HepG2 (cell line): ENCODE results near the gene TMEM63B. TPM values are rescaled to one million over a fixed set of nuclear protein-coding genes. Genes with fewer than 3 reads are reported as not detected.

Experiments used
- HOXA5 ChIP-seq: sonication (generic); formaldehyde crosslinking; IDR thresholded peaks from 2 replicates; pipeline ENCODE4 v1.4.0; 2020; ENCODE audit warnings: missing genetic modification reagents
- MAFG ChIP-seq: sonication (generic); formaldehyde crosslinking; IDR thresholded peaks from 2 replicates; pipeline ENCODE4 v1.5.1; 2020; ENCODE audit warnings: mild to moderate bottlenecking, missing genetic modification reagents
- RXRB ChIP-seq: IDR thresholded peaks from 2 replicates; pipeline ENCODE4 v1.6.1; 2016; ENCODE audit warnings: borderline replicate concordance, missing genetic modification reagents, missing compliant biosample characterization
- TBX3 ChIP-seq: fragments of 450-650 bp; IDR thresholded peaks from 2 replicates; pipeline ENCODE4 v1.6.1; 2017; ENCODE audit warnings: antibody characterized with exemption, mild to moderate bottlenecking, inconsistent platforms, borderline replicate concordance
- TOE1 ChIP-seq: sonication (generic); formaldehyde crosslinking; IDR thresholded peaks from 2 replicates; pipeline ENCODE4 v1.4.0; 2020; ENCODE audit warnings: mild to moderate bottlenecking, missing genetic modification reagents
- U2AF1 ChIP-seq: fragments of 200-400 bp; formaldehyde crosslinking; optimal IDR thresholded peaks from 2 replicates; pipeline ENCODE3; 2017; ENCODE audit warnings: mild to moderate bottlenecking, low read depth, low read length
- ZFP41 ChIP-seq: sonication (generic); formaldehyde crosslinking; IDR thresholded peaks from 2 replicates; pipeline ENCODE4 v1.4.0; 2020; ENCODE audit warnings: mild to moderate bottlenecking, missing genetic modification reagents, borderline replicate concordance
- ZNF180 ChIP-seq: sonication (generic); formaldehyde crosslinking; IDR thresholded peaks from 2 replicates; pipeline ENCODE4 v1.4.0; 2020; ENCODE audit warnings: low read depth, missing genetic modification reagents, borderline replicate concordance
- ZNF224 ChIP-seq: sonication (generic); formaldehyde crosslinking; IDR thresholded peaks from 2 replicates; pipeline ENCODE4 v1.5.0; 2020; ENCODE audit warnings: mild to moderate bottlenecking, missing genetic modification reagents
- ZNF451 ChIP-seq: sonication (generic); formaldehyde crosslinking; IDR thresholded peaks from 2 replicates; pipeline ENCODE4 v1.5.0; 2020; ENCODE audit warnings: mild to moderate bottlenecking, missing genetic modification reagents
- ZNF512 ChIP-seq: sonication (generic); formaldehyde crosslinking; IDR thresholded peaks from 2 replicates; pipeline ENCODE4 v1.4.0; 2020; ENCODE audit warnings: mild to moderate bottlenecking, missing genetic modification reagents
- ZNF550 ChIP-seq: sonication (generic); formaldehyde crosslinking; IDR thresholded peaks from 2 replicates; pipeline ENCODE4 v1.4.0; 2020; ENCODE audit warnings: mild to moderate bottlenecking, missing genetic modification reagents, borderline replicate concordance
- ZNF567 ChIP-seq: sonication (generic); formaldehyde crosslinking; IDR thresholded peaks from 2 replicates; pipeline ENCODE4 v1.8.1; 2023; ENCODE audit warnings: mild to moderate bottlenecking, missing genetic modification reagents, borderline replicate concordance
- ZNF576 ChIP-seq: sonication (generic); formaldehyde crosslinking; IDR thresholded peaks from 2 replicates; pipeline ENCODE4 v1.4.0; 2020; ENCODE audit warnings: mild to moderate bottlenecking, missing genetic modification reagents
- ZNF782 ChIP-seq: sonication (generic); formaldehyde crosslinking; IDR thresholded peaks from 2 replicates; pipeline ENCODE4 v1.4.0; 2020; ENCODE audit warnings: missing genetic modification reagents, mild to moderate bottlenecking, borderline replicate concordance
- polyA plus RNA-seq, 8 experiments: library from polyadenylated mRNA; depleted of rRNA in 3 of 8; stranded (reverse) in 7 of 8; unstranded in 1 of 8; fragments of >200 nt; fragmentation: Illumina TruSeq in 4 of 8; extraction: Trizol in 4 of 8; gene quantifications; 2 replicates each; pipeline versions ENCODE4 v1.2.1 to v1.2.3, GENCODE V29; 2011 to 2016; ENCODE audit warnings: low read depth in 4 of 8, missing spikeins in 1 of 8, mixed read lengths in 1 of 8; ENCODE audit not compliant: insufficient read depth in 1 of 8
- total RNA-seq, 5 experiments: library from RNA; depleted of rRNA; stranded (reverse); fragments of >200 nt; fragmentation: Illumina TruSeq; extraction: Trizol; gene quantifications; 2 replicates each; pipeline ENCODE4 v1.2.3, GENCODE V29; 2016; ENCODE audit warnings: low read depth in 1 of 5
- TF ChIP-seq, protein P1 (sequence below): sonication (generic); formaldehyde crosslinking; IDR thresholded peaks from 2 replicates; pipeline ENCODE4 v1.5.0; 2020; ENCODE audit warnings: mild to moderate bottlenecking, low read depth, missing genetic modification reagents, borderline replicate concordance
- TF ChIP-seq, protein P2 (sequence below): sonication (generic); IDR thresholded peaks from 2 replicates; pipeline ENCODE4 v1.6.1; 2016; ENCODE audit warnings: low read depth, borderline replicate concordance
- TF ChIP-seq, protein P3 (sequence below): sonication (generic); formaldehyde crosslinking; IDR thresholded peaks from 2 replicates; pipeline ENCODE4 v1.4.0; 2020; ENCODE audit warnings: missing genetic modification reagents, borderline replicate concordance
- TF ChIP-seq, protein P4 (sequence below): sonication (generic); formaldehyde crosslinking; IDR thresholded peaks from 2 replicates; pipeline ENCODE4 v1.8.0; 2022; ENCODE audit warnings: mild to moderate bottlenecking, missing genetic modification reagents, borderline replicate concordance

Gene TMEM63B
- total and polyA plus RNA-seq, 2 of the 13 experiments (the other 11 are each of a cell fraction or from before 2014, with no cell fraction given) = 27.4 to 75.8 TPM

DNA sequence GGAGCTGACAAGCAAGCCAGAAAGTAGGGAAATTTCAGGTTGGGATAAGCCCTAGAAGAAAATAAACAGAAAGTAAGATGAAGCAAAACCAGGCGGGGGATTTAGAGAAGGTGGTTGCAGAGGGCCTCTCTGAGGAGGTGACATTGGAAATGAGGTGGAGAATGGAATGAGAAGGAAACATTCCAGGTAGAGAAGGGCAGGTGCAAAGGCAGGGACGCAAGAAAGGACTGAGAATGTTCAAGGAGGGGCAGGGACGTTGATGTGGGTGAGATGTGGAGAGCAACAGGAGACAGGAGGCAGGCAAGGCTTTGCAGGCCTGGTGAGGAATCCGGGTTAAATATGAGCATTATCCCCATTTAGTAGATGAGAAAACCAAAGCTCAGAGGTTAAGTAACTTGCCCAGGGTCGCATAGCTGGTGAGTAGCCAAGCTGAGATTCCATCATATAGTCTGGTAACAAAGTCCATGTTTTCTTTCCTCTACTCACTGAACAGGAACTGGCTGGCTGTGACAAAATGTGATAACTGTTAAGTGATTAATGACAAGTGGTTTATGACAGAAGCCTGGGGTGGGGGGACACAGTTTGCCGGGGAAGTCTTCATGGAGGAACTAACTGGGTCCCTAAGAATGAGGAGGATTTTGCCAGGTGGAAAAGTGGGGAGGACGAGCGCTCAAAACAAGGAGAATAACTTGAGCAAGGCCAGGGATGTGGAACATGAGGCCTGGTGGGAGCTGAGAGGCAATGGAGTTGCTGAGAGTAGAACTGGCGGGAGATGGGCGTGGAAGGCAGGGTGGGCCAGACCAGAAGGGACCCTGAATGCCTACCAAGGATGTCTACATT is 32.7 kb upstream of the TMEM63B start (continued):
- TF ChIP-seq ZFP41 (CRISPR knock-in tag) = no peak
- TF ChIP-seq ZNF224 (CRISPR knock-in tag) = no peak
- TF ChIP-seq, protein P1, sequence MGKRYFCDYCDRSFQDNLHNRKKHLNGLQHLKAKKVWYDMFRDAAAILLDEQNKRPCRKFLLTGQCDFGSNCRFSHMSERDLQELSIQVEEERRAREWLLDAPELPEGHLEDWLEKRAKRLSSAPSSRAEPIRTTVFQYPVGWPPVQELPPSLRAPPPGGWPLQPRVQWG (CRISPR knock-in tag) = no peak
- no peak; the same call in 1 of the 2 replicates for TF ChIP-seq TBX3
- TF ChIP-seq ZNF180 (CRISPR knock-in tag) = no peak
- no peak for TF ChIP-seq ZNF576 (CRISPR knock-in tag)
- TF ChIP-seq ZNF550 (CRISPR knock-in tag) = no peak
- TF ChIP-seq ZNF451 (CRISPR knock-in tag) = 0 out of 2 replicates have a peak, but pooled peaks have one; percentile 20
- no peak for TF ChIP-seq ZNF512
- TF ChIP-seq, protein P2, sequence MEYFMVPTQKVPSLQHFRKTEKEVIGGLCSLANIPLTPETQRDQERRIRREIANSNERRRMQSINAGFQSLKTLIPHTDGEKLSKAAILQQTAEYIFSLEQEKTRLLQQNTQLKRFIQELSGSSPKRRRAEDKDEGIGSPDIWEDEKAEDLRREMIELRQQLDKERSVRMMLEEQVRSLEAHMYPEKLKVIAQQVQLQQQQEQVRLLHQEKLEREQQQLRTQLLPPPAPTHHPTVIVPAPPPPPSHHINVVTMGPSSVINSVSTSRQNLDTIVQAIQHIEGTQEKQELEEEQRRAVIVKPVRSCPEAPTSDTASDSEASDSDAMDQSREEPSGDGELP = peak; percentile 73; the same call in 1 of the 2 replicates
- TF ChIP-seq U2AF1 = no peak
- TF ChIP-seq ZNF567 (CRISPR knock-in tag) = no peak; the same call in 1 of the 2 replicates
- TF ChIP-seq MAFG = no peak
- TF ChIP-seq, protein P3, sequence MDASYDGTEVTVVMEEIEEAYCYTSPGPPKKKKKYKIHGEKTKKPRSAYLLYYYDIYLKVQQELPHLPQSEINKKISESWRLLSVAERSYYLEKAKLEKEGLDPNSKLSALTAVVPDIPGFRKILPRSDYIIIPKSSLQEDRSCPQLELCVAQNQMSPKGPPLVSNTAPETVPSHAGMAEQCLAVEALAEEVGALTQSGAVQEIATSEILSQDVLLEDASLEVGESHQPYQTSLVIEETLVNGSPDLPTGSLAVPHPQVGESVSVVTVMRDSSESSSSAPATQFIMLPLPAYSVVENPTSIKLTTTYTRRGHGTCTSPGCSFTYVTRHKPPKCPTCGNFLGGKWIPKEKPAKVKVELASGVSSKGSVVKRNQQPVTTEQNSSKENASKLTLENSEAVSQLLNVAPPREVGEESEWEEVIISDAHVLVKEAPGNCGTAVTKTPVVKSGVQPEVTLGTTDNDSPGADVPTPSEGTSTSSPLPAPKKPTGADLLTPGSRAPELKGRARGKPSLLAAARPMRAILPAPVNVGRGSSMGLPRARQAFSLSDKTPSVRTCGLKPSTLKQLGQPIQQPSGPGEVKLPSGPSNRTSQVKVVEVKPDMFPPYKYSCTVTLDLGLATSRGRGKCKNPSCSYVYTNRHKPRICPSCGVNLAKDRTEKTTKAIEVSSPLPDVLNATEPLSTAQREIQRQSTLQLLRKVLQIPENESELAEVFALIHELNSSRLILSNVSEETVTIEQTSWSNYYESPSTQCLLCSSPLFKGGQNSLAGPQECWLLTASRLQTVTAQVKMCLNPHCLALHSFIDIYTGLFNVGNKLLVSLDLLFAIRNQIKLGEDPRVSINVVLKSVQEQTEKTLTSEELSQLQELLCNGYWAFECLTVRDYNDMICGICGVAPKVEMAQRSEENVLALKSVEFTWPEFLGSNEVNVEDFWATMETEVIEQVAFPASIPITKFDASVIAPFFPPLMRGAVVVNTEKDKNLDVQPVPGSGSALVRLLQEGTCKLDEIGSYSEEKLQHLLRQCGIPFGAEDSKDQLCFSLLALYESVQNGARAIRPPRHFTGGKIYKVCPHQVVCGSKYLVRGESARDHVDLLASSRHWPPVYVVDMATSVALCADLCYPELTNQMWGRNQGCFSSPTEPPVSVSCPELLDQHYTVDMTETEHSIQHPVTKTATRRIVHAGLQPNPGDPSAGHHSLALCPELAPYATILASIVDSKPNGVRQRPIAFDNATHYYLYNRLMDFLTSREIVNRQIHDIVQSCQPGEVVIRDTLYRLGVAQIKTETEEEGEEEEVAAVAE = peak; percentile 91
- no peak; the same call in 1 of the 2 replicates for TF ChIP-seq ZNF782
- peak; percentile 91 for TF ChIP-seq RXRB (CRISPR knock-in tag)
- TF ChIP-seq TOE1 (CRISPR knock-in tag) = no peak; the same call in 1 of the 2 replicates
- TF ChIP-seq HOXA5 (CRISPR knock-in tag) = peak; percentile 98
- TF ChIP-seq, protein P4, sequence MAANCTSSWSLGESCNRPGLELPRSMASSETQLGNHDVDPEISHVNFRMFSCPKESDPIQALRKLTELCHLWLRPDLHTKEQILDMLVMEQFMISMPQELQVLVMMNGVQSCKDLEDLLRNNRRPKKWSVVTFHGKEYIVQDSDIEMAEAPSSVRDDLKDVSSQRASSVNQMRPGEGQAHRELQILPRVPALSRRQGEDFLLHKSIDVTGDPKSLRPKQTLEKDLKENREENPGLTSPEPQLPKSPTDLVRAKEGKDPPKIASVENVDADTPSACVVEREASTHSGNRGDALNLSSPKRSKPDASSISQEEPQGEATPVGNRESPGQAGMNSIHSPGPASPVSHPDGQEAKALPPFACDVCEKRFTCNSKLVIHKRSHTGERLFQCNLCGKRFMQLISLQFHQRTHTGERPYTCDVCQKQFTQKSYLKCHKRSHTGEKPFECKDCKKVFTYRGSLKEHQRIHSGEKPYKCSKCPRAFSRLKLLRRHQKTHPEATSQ (CRISPR knock-in tag) = peak; percentile 34
